IPS-18a (cell line): ENCODE measurements around the gene CPNE9.

ENCODE experiments used
- H3K27ac ChIP-seq: one replicate; pipeline ENCODE4 v1.5.1; 2013; ENCODE audit warnings: low read length
- H3K27me3 ChIP-seq: one replicate; pipeline ENCODE4 v1.6.1; 2013; ENCODE audit warnings: mild to moderate bottlenecking, low read length; ENCODE audit not compliant: control insufficient read depth, insufficient read depth
- H3K36me3 ChIP-seq: one replicate; pipeline ENCODE4 v1.6.1; 2013; ENCODE audit warnings: low read depth, low read length; ENCODE audit not compliant: control insufficient read depth
- H3K4me1 ChIP-seq: one replicate; pipeline ENCODE4 v1.6.1; 2013; ENCODE audit warnings: low read depth, low read length; ENCODE audit not compliant: control insufficient read depth
- H3K4me3 ChIP-seq: one replicate; pipeline ENCODE4 v1.5.1; 2013; ENCODE audit warnings: low read length
- H3K9ac ChIP-seq: one replicate; pipeline ENCODE4 v1.6.1; 2013; ENCODE audit warnings: mild to moderate bottlenecking, low read length, moderate library complexity
- H3K9me3 ChIP-seq: one replicate; pipeline ENCODE4 v1.6.1; 2013; ENCODE audit warnings: low read depth, low read length; ENCODE audit not compliant: control insufficient read depth

Gene CPNE9

GRCh38 chr3:9750556-9751411 lies 47.2 kb downstream of the CPNE9 start:
- Histone ChIP-seq H3K27me3 (no peaks in the 10 kb centered on the region), H3K9ac (peak overlapping the region; percentile 62), H3K4me3 (peak overlapping the region; percentile 80), H3K27ac (no peak overlapping the region), H3K36me3 (peaks cover 37% of the 10 kb centered on the region), H3K9me3 (no peaks in the 10 kb centered on the region), H3K4me1 (no peaks in the 10 kb centered on the region)

DNA sequence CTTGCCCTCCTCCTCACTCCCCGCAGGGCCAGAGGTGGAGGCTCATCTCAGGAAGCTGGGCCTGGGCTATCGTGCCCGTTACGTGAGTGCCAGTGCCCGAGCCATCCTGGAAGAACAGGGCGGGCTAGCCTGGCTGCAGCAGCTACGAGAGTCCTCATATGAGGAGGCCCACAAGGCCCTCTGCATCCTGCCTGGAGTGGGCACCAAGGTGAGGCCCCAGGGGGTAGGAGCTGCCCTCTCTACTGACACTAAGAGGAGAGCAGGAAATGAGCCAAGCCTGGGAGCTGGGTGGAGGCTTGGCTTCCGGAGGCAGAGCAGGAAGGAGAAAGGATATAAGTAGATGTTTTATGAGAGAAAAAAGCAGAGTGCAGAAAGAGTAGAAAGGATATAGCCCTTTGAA lies 51.0 kb downstream of the CPNE9 start:
- no peak overlapping the region for H3K9ac ChIP-seq
- peaks cover 26% of the 10 kb centered on the region for H3K36me3 ChIP-seq
- H3K27ac ChIP-seq = no peak overlapping the region
- no peak overlapping the region for H3K4me3 ChIP-seq
- no peaks in the 10 kb centered on the region for H3K27me3 ChIP-seq
- H3K4me1 ChIP-seq = no peaks in the 10 kb centered on the region
- H3K9me3 ChIP-seq = no peaks in the 10 kb centered on the region

- H3K4me1 ChIP-seq = no peaks in the 10 kb centered on the region
- H3K9me3 ChIP-seq = no peaks in the 10 kb centered on the region
- no peak overlapping the region for H3K27ac ChIP-seq
- H3K4me3 ChIP-seq = no peak overlapping the region
- H3K36me3 ChIP-seq = peaks cover 23% of the 10 kb centered on the region
- H3K9ac ChIP-seq = no peak overlapping the region
- H3K27me3 ChIP-seq = no peaks in the 10 kb centered on the region
These were observed 53.8 kb downstream of the CPNE9 start for GRCh38 chr3:9757427-9757826.

DNA sequence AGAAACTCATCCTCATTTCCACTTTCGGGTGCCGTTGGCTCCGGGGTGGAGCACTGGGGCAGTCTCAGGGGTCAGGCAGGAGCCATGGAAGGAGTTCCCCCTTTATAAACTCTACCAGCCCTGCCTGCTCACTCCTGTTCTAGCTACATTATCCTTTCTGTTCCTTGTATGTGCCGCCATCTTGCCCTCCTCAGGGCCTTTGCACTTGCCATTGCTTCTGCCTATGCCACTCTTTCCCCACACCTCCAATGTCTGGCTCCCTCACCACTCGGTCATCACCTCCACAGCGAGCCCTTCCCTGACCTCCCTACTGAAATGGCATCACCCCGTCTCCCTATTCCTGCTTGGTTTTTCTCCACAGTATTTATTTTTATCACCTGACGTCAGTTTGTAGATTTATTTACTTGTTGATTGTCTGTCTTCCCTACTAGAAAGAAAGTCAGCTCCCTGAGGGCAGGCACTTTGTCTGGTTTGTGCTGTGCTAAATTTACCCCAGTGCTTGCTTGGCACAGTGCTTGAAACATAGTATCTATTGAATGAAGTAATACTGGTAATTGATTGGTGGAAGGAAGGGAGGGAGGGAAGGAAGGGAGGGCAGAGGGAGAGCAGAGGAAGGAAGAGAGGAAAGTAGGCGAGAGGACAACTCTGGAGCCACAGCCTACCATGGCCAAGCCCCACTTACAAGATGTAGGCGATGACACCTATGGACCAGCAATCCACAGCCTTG lies 57.3 kb downstream of the CPNE9 start:
- no peaks in the 10 kb centered on the region for H3K9me3 ChIP-seq
- no peak overlapping the region for H3K4me3 ChIP-seq
- H3K27ac ChIP-seq = no peak overlapping the region
- peaks cover 19% of the 10 kb centered on the region for H3K36me3 ChIP-seq
- H3K27me3 ChIP-seq = no peaks in the 10 kb centered on the region
- peaks cover 2% of the 10 kb centered on the region for H3K4me1 ChIP-seq
- no peak overlapping the region for H3K9ac ChIP-seq

DNA sequence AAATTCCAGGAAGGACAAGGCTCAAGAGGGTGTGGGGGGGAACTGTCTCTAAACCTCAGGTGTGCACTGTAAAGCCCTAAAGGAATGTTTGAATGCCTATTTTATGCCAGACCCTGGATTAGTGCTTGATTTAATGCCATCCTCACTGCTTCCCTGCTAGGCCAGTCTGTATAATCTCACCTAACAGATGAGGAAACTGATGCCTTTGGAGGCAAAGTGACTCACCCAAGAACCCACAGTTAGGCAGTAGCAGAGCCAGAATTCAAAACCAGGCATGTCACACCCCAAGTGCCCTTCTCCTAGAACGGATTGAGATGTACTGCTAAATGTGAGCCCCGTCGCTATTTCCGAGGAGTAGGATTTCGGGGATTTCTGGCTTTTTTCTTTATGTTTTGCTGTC lies 58.3 kb downstream of the CPNE9 start:
- Histone ChIP-seq H3K4me3 (no peak overlapping the region), H3K36me3 (peaks cover 19% of the 10 kb centered on the region), H3K9ac (no peak overlapping the region), H3K4me1 (peaks cover 6% of the 10 kb centered on the region), H3K27me3 (peaks cover 3% of the 10 kb centered on the region), H3K27ac (no peak overlapping the region), H3K9me3 (no peaks in the 10 kb centered on the region)

DNA sequence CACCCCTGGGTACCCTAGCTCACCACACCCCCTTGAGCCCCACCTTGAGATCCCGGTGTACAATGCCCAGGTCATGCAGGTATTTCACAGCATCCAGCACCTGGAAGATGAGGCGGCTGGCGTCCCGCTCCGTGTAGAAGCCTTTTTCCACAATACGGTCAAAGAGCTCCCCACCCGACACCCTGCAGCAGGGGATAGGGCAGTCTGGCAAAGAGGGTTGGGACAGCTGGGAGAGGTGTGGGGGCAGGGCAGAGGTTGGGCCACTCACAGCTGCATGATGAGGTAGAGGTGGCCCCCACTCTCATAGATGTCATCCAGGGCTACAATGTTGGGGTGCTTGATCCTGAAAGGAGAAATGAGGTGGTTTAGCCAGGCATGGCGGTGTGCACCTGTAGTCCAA lies 59.2 kb downstream of the CPNE9 start:
- H3K9ac ChIP-seq = no peak overlapping the region
- H3K27ac ChIP-seq = no peak overlapping the region
- peaks cover 11% of the 10 kb centered on the region for H3K36me3 ChIP-seq

GRCh38 chr3:9765865-9766264 lies 62.2 kb downstream of the CPNE9 start:
- Histone ChIP-seq H3K9ac (no peak overlapping the region), H3K9me3 (no peaks in the 10 kb centered on the region), H3K4me1 (peaks cover 6% of the 10 kb centered on the region), H3K36me3 (no peaks in the 10 kb centered on the region), H3K27ac (no peak overlapping the region), H3K27me3 (peaks cover 30% of the 10 kb centered on the region), H3K4me3 (no peak overlapping the region)

More for the DNA sequence above, 59.2 kb downstream of the CPNE9 start:
- Histone ChIP-seq H3K4me3 (no peak overlapping the region), H3K9me3 (no peaks in the 10 kb centered on the region), H3K4me1 (peaks cover 6% of the 10 kb centered on the region), H3K27me3 (peaks cover 7% of the 10 kb centered on the region)

GRCh38 chr3:9767418-9767817 lies 63.8 kb downstream of the CPNE9 start:
- no peak overlapping the region for H3K9ac ChIP-seq
- peaks cover 6% of the 10 kb centered on the region for H3K4me1 ChIP-seq
- H3K4me3 ChIP-seq = no peak overlapping the region
- peaks cover 44% of the 10 kb centered on the region for H3K27me3 ChIP-seq
- H3K36me3 ChIP-seq = no peaks in the 10 kb centered on the region
- no peak overlapping the region for H3K27ac ChIP-seq
- no peaks in the 10 kb centered on the region for H3K9me3 ChIP-seq

- no peaks in the 10 kb centered on the region for H3K9me3 ChIP-seq
- no peaks in the 10 kb centered on the region for H3K36me3 ChIP-seq
- no peak overlapping the region for H3K4me3 ChIP-seq
- H3K27me3 ChIP-seq = peaks cover 49% of the 10 kb centered on the region
- no peak overlapping the region for H3K9ac ChIP-seq
- peaks cover 6% of the 10 kb centered on the region for H3K4me1 ChIP-seq
- H3K27ac ChIP-seq = no peak overlapping the region
These were observed 64.6 kb downstream of the CPNE9 start for GRCh38 chr3:9768141-9768775.

GRCh38 chr3:9769012-9769411 lies 65.4 kb downstream of the CPNE9 start:
- peak overlapping the region; percentile 46 for H3K4me3 ChIP-seq
- H3K4me1 ChIP-seq = peaks cover 6% of the 10 kb centered on the region

GRCh38 chr3:9769426-9770275 lies 66.0 kb downstream of the CPNE9 start, which contains the start of gene CAMK1:
Gene CAMK1, minus strand, starts transcription at chr3:9769947. Its CDS starts 2,198 bp downstream, at chr3:9767749.
- Histone ChIP-seq H3K4me3 (peak within 1 kb of the TSS; percentile 46), H3K9ac (peak within 1 kb of the TSS; percentile 28), H3K27me3 (peaks cover 49% of the 10 kb centered on the region), H3K36me3 (no peaks in the 10 kb centered on the region), H3K27ac (no peak within 1 kb of the TSS), H3K9me3 (no peaks in the 10 kb centered on the region), H3K4me1 (peaks cover 6% of the 10 kb centered on the region)

More at GRCh38 chr3:9769012-9769411, 65.4 kb downstream of the CPNE9 start:
- Histone ChIP-seq H3K36me3 (no peaks in the 10 kb centered on the region), H3K27ac (no peak overlapping the region), H3K9me3 (no peaks in the 10 kb centered on the region), H3K27me3 (peaks cover 49% of the 10 kb centered on the region), H3K9ac (peak overlapping the region; percentile 28)
